ENCODE data around the gene SYT7. TPM values are rescaled to one million over a fixed set of nuclear protein-coding genes. Genes with fewer than 3 reads are reported as not detected.

The SYT7 gene
- total and polyA plus RNA-seq, 2 donors (not counting 1 experiment from before 2014, with no cell fraction given): not detected

- DNase-seq (no peak), ATAC-seq (ENCODE audit: low read depth) (no peak)
- Histone ChIP-seq H2AFZ (ENCODE audit: insufficient read depth, low read depth, low read length, poor library complexity, severe bottlenecking) (no peak overlapping the region), H3K27ac (ENCODE audit: low read length in 2 of 2) (no peak overlapping the region), H3K4me3 (ENCODE audit: control extremely low read depth in 1 of 5, extremely low read depth in 1 of 5, insufficient read depth in 1 of 5, low read depth in 2 of 5, low read length in 4 of 5) (no peak overlapping the region), H3K36me3 (replicated peaks in 1 of 2; ENCODE audit: control extremely low read depth in 1 of 2, control insufficient read depth in 1 of 2, extremely low read depth in 1 of 2, insufficient read depth in 2 of 2, low read length in 1 of 2) (no peaks in the 10 kb centered on the region), H3K4me1 (ENCODE audit: control insufficient read depth in 2 of 2, insufficient read depth in 2 of 2, low read length in 2 of 2) (no peaks in the 10 kb centered on the region), H3K27me3 (replicated peaks in 1 of 4; ENCODE audit: control extremely low read depth in 1 of 4, control insufficient read depth in 3 of 4, insufficient read depth in 4 of 4, low read length in 3 of 4) (peaks cover 0 to 21% (median 3%) of the 10 kb centered on the region in 4 experiments), H3K9me3 (ENCODE audit: control extremely low read depth in 1 of 3, control insufficient read depth in 2 of 3, insufficient read depth in 1 of 3, low read length in 2 of 3) (peaks cover 0 to 4% (median 0%) of the 10 kb centered on the region in 3 donors), H3K9ac (ENCODE audit: low read length) (no peak overlapping the region), H3K4me2 (replicated peaks; ENCODE audit: low read depth, low read length, poor library complexity, severe bottlenecking) (no peak overlapping the region), H3K79me2 (ENCODE audit: control insufficient read depth, insufficient read depth, low read length) (no peaks in the 10 kb centered on the region), H4K20me1 (ENCODE audit: control insufficient read depth, insufficient read depth, low read length, poor library complexity, severe bottlenecking) (no peaks in the 10 kb centered on the region)
- ChIA-PET POLR2A (no interaction called here), CTCF (no interaction called here)
- WGBS (ENCODE audit: insufficient coverage): 83% methylated on average over 19 of the region's 19 CpGs
- Mint-ChIP-seq H3K4me1 (no peaks in the 10 kb centered on the region), H3K4me3 (no peak overlapping the region), H3K27ac (no peak overlapping the region), H3K9me3 (ENCODE audit: insufficient read depth) (no peaks in the 10 kb centered on the region), H3K27me3 (peaks cover 7% of the 10 kb centered on the region)
- intact Hi-C loops (cut with micrococcal nuclease): no loop called here
- TF ChIP-seq CTCF (IDR thresholded peaks at IDR 0.05) (no peak), EZH2 (IDR thresholded peaks at IDR 0.05; ENCODE audit: borderline replicate concordance, insufficient read depth, low read depth, low read length, poor library complexity, severe bottlenecking) (no peak)
These were observed 33.6 kb downstream of the SYT7 start for GRCh38 chr11:61547246-61547645.

- H3K4me1 Mint-ChIP-seq: no peaks in the 10 kb centered on the region
- no peak for ATAC-seq (ENCODE audit: low read depth)
These were observed 34.2 kb downstream of the SYT7 start for GRCh38 chr11:61546663-61547062.

More at GRCh38 chr11:61546663-61547062, 34.2 kb downstream of the SYT7 start:
- TF ChIP-seq EZH2 (IDR thresholded peaks at IDR 0.05; ENCODE audit: borderline replicate concordance, insufficient read depth, low read depth, low read length, poor library complexity, severe bottlenecking) (no peak), CTCF (IDR thresholded peaks at IDR 0.05) (no peak)
- peaks cover 0 to 21% (median 3%) of the 10 kb centered on the region in 4 experiments for H3K27me3 ChIP-seq (replicated peaks in 1 of 4; ENCODE audit: control extremely low read depth in 1 of 4, control insufficient read depth in 3 of 4, insufficient read depth in 4 of 4, low read length in 3 of 4)
- no peaks in the 10 kb centered on the region for H4K20me1 ChIP-seq (ENCODE audit: control insufficient read depth, insufficient read depth, low read length, poor library complexity, severe bottlenecking)
- Mint-ChIP-seq H3K27me3 (peaks cover 7% of the 10 kb centered on the region), H3K9me3 (ENCODE audit: insufficient read depth) (no peaks in the 10 kb centered on the region), H3K27ac (no peak overlapping the region), H3K4me3 (no peak overlapping the region)
- no peak overlapping the region for H3K4me2 ChIP-seq (replicated peaks; ENCODE audit: low read depth, low read length, poor library complexity, severe bottlenecking)
- no peak overlapping the region for H3K9ac ChIP-seq (ENCODE audit: low read length)
- POLR2A ChIA-PET: no interaction called here
- peaks cover 0 to 4% (median 0%) of the 10 kb centered on the region in 3 donors for H3K9me3 ChIP-seq (ENCODE audit: control extremely low read depth in 1 of 3, control insufficient read depth in 2 of 3, insufficient read depth in 1 of 3, low read length in 2 of 3)
- DNase-seq: no peak
- H3K36me3 ChIP-seq (replicated peaks in 1 of 2; ENCODE audit: control extremely low read depth in 1 of 2, control insufficient read depth in 1 of 2, extremely low read depth in 1 of 2, insufficient read depth in 2 of 2, low read length in 1 of 2): no peaks in the 10 kb centered on the region
- CTCF ChIA-PET: no interaction called here
- H3K27ac ChIP-seq (ENCODE audit: low read length in 2 of 2): no peak overlapping the region
- intact Hi-C loops (cut with micrococcal nuclease): no loop called here
- H3K4me1 ChIP-seq (ENCODE audit: control insufficient read depth in 2 of 2, insufficient read depth in 2 of 2, low read length in 2 of 2): no peaks in the 10 kb centered on the region
- H2AFZ ChIP-seq (ENCODE audit: insufficient read depth, low read depth, low read length, poor library complexity, severe bottlenecking): no peak overlapping the region
- 57% methylated on average over 15 of the region's 20 CpGs for WGBS (ENCODE audit: insufficient coverage)
- no peaks in the 10 kb centered on the region for H3K79me2 ChIP-seq (ENCODE audit: control insufficient read depth, insufficient read depth, low read length)
- no peak overlapping the region for H3K4me3 ChIP-seq (ENCODE audit: control extremely low read depth in 1 of 5, extremely low read depth in 1 of 5, insufficient read depth in 1 of 5, low read depth in 2 of 5, low read length in 4 of 5)
